K562 (cell line): ENCODE results near the gene HS2ST1. TPM values are rescaled to one million over a fixed set of nuclear protein-coding genes. Genes with fewer than 3 reads are reported as not detected.
"Not testable (repeated sequence)": the region's sequence is repeated elsewhere in the genome, so short reads cannot be mapped to it uniquely, and the experiment has no call there.

Experiments
- ATAC-seq: fragments of 200-7000 bp; cut with Tn5 transposase; 3 replicates; pipeline ENCODE4 v1.9.1; 2020; ENCODE audit warnings: moderate library complexity
- BruUV-seq: library from RNA; stranded (reverse); fragments of 400-500 nt; replicated peaks from 2 replicates; lab custom pipeline; 2021; lab: Mats Ljungman, UMichigan
- CTCF ChIA-PET: fragments of 300-600 bp; formaldehyde crosslinking; extraction: SDS; loops from one replicate; lab custom pipeline; 2021; ENCODE audit warnings: low intra/inter-chr PET ratio; lab: Yijun Ruan, JAX
- POLR2A ChIA-PET: fragments of 300-600, 350-650 bp; sonication (Branson Sonifier 250); formaldehyde crosslinking; extraction: SDS; loops from one replicate; lab custom pipeline; 2021; ENCODE audit warnings: antibody characterized with exemption, inconsistent platforms; lab: Yijun Ruan, JAX
- DNase-seq, 4 experiments: peaks; one replicate each; pipeline versions ENCODE4 v3.0.0 to v3.0.0-alpha.2; 2011 to 2018; ENCODE audit warnings: low spot score in 3 of 4, mixed read lengths in 3 of 4; ENCODE audit errors: extremely low read depth in 1 of 4
- FAIRE-seq: peaks from 2 replicates; lab custom pipeline; 2011; peaks lifted over from hg19 to GRCh38; lab: Jason Lieb, UNC
- H2AFZ ChIP-seq: 2 replicates; pipeline ENCODE4 v1.6.0; 2011; ENCODE audit warnings: low read depth, low read length, control low read depth, inconsistent platforms
- H3K27ac ChIP-seq: fragments of 200-600 bp; 3 replicates; pipeline ENCODE4 v1.8.0; 2011; ENCODE audit warnings: low read depth, mild to moderate bottlenecking, control low read depth, inconsistent platforms, low read length, moderate library complexity, mixed read lengths; ENCODE audit errors: extremely low read depth
- H3K27me3 ChIP-seq, 2 experiments: fragments of 300-600 bp in 1 of 2; 2 replicates in 1 of 2; 3 replicates in 1 of 2; pipeline versions ENCODE4 v1.6.0 to v1.8.0; 2011; ENCODE audit warnings: inconsistent platforms in 2 of 2, low read length in 2 of 2, mild to moderate bottlenecking in 1 of 2, mixed read lengths in 1 of 2, moderate library complexity in 1 of 2; ENCODE audit not compliant: control insufficient read depth in 2 of 2, insufficient read depth in 2 of 2
- H3K36me3 ChIP-seq: fragments of 300-600 bp; 3 replicates; pipeline ENCODE4 v1.8.0; 2011; ENCODE audit warnings: mild to moderate bottlenecking, low read length, inconsistent platforms; ENCODE audit not compliant: control insufficient read depth, insufficient read depth
- H3K4me1 ChIP-seq, 2 experiments: fragments of 200-600 bp in 1 of 2; replicated peaks in 1 of 2; 2 replicates in 1 of 2; 3 replicates in 1 of 2; pipeline versions ENCODE4 v1.5.1 to v1.8.0; 2011; ENCODE audit warnings: inconsistent platforms in 2 of 2, low read length in 2 of 2, mild to moderate bottlenecking in 1 of 2, mixed read lengths in 1 of 2, moderate library complexity in 1 of 2; ENCODE audit not compliant: control insufficient read depth in 2 of 2, insufficient read depth in 2 of 2
- H3K4me2 ChIP-seq: 2 replicates; pipeline ENCODE4 v1.6.1; 2011; ENCODE audit warnings: low read length, control low read depth, inconsistent platforms, mixed read lengths; ENCODE audit not compliant: insufficient read depth
- H3K4me3 ChIP-seq: fragments of 200-600 bp; sonication (generic), shearing (Covaris generic); 2 replicates; pipeline ENCODE4 v1.5.1; 2016; ENCODE audit warnings: control low read depth, inconsistent platforms
- H3K79me2 ChIP-seq: fragments of 200-600 bp; 3 replicates; pipeline ENCODE4 v1.8.0; 2011; ENCODE audit warnings: low read length, inconsistent platforms; ENCODE audit not compliant: control insufficient read depth, insufficient read depth
- H3K9ac ChIP-seq, 2 experiments: 2 replicates each; pipeline versions ENCODE4 v1.6.0 to v1.6.1; 2011; ENCODE audit warnings: low read depth in 2 of 2, low read length in 2 of 2, control low read depth in 1 of 2, inconsistent platforms in 1 of 2, mild to moderate bottlenecking in 1 of 2, mixed read lengths in 1 of 2; ENCODE audit not compliant: insufficient read depth in 1 of 2
- H3K9me1 ChIP-seq: one replicate; pipeline ENCODE4 v1.6.0; 2011; ENCODE audit warnings: inconsistent platforms, mild to moderate bottlenecking, low read length, moderate library complexity; ENCODE audit not compliant: control insufficient read depth, insufficient read depth
- H3K9me3 ChIP-seq: replicated peaks from 2 replicates; pipeline ENCODE4 v1.5.1; 2011; ENCODE audit warnings: low read depth, low read length, inconsistent platforms; ENCODE audit not compliant: control insufficient read depth, insufficient read depth
- H4K20me1 ChIP-seq: replicated peaks from 2 replicates; pipeline ENCODE4 v1.6.1; 2011; ENCODE audit warnings: low read length, inconsistent platforms, mixed read lengths; ENCODE audit not compliant: control insufficient read depth, insufficient read depth
- CC2D1A ChIP-seq: fragments of 450-650 bp; IDR thresholded peaks from 2 replicates; pipeline ENCODE4 v1.6.1; 2017; ENCODE audit warnings: mild to moderate bottlenecking
- NFIC ChIP-seq: fragments of 450-650 bp; IDR thresholded peaks from 2 replicates; pipeline ENCODE4 v1.6.1; 2017; ENCODE audit warnings: mild to moderate bottlenecking, inconsistent platforms
- NFIX ChIP-seq: fragments of 250-450 bp; sonication (Bioruptor Pico); IDR thresholded peaks from 2 replicates; pipeline ENCODE4 v1.4.0; 2020; ENCODE audit warnings: low read depth, mild to moderate bottlenecking, moderate library complexity
- RAD21 ChIP-seq, 2 experiments: fragments of 250-450 bp in 1 of 2; fragments of 450-650 bp in 1 of 2; sonication (Bioruptor Pico) in 1 of 2; formaldehyde crosslinking in 1 of 2; IDR thresholded peaks in 1 of 2; conservative IDR thresholded peaks in 1 of 2; 2 replicates each; pipeline versions ENCODE4 v1.4.0 to v1.8.0; 2020 to 2022; ENCODE audit warnings: mild to moderate bottlenecking in 2 of 2, moderate library complexity in 1 of 2
- SMC3 ChIP-seq: conservative IDR thresholded peaks from 2 replicates; pipeline ENCODE4 v1.6.1; 2011; ENCODE audit warnings: low read depth, low read length, improper control_type of control experiment; ENCODE audit not compliant: insufficient read depth
- TEAD4 ChIP-seq, 2 experiments: sonication (generic) in 1 of 2; formaldehyde crosslinking in 1 of 2; IDR thresholded peaks; 2 replicates each; pipeline versions ENCODE4 v1.6.1 to v1.8.0; 2012 to 2022; ENCODE audit warnings: borderline replicate concordance in 1 of 2, inconsistent platforms in 1 of 2, low read length in 1 of 2, mild to moderate bottlenecking in 1 of 2, missing genetic modification reagents in 1 of 2
- WGBS: fragments of 100-300 bp; shearing (Covaris generic); methylation state at CpG from one replicate; pipeline ENCODE4 v1.1.6; 2016; ENCODE audit warnings: low coverage, mixed read lengths; ENCODE audit not compliant: insufficient coverage; ENCODE audit errors: missing lambda C conversion rate; 5-methylcytosine and 5-hydroxymethylcytosine counted together
- in situ Hi-C: fragments of 300-500 bp; cut with MboI; formaldehyde crosslinking; loops from 4 replicates; pipeline ENCODE4 v1.15.0; 2018; ENCODE audit warnings: inconsistent platforms, mixed read lengths
- intact Hi-C: fragments of 100-400 bp; cut with micrococcal nuclease; formaldehyde crosslinking; loops from 2 replicates; pipeline ENCODE4 v1.14.2; 2022
- polyA plus RNA-seq, 8 experiments: library from polyadenylated mRNA; depleted of rRNA in 4 of 8; stranded (reverse) in 5 of 8; unstranded in 3 of 8; fragments of >200 nt; fragmentation: Nextera tagmentation in 2 of 8; fragmentation: Illumina TruSeq in 1 of 8; extraction: Ambion mirVana in 2 of 8; extraction: Trizol in 1 of 8; gene quantifications; 2 replicates each; pipeline versions ENCODE4 v1.2.1 to v1.2.3, GENCODE V29; 2011 to 2014; ENCODE audit warnings: inconsistent platforms in 1 of 8, missing spikeins in 1 of 8
- total RNA-seq, 7 experiments: library from RNA; depleted of rRNA in 6 of 7; stranded (reverse); fragments of >200 nt in 6 of 7; fragmentation: Illumina TruSeq in 2 of 7; extraction: Trizol in 2 of 7; gene quantifications; 2 replicates each; pipeline versions ENCODE4 v1.2.1 to v1.2.3, GENCODE V29; 2011 to 2021; ENCODE audit warnings: low replicate concordance in 1 of 7

HS2ST1 gene
- total and polyA plus RNA-seq, 9 of the 15 experiments (the other 6 are each of a cell fraction or from before 2014, with no cell fraction given), result 7.7 to 43.3 (median 25.8) TPM

DNA sequence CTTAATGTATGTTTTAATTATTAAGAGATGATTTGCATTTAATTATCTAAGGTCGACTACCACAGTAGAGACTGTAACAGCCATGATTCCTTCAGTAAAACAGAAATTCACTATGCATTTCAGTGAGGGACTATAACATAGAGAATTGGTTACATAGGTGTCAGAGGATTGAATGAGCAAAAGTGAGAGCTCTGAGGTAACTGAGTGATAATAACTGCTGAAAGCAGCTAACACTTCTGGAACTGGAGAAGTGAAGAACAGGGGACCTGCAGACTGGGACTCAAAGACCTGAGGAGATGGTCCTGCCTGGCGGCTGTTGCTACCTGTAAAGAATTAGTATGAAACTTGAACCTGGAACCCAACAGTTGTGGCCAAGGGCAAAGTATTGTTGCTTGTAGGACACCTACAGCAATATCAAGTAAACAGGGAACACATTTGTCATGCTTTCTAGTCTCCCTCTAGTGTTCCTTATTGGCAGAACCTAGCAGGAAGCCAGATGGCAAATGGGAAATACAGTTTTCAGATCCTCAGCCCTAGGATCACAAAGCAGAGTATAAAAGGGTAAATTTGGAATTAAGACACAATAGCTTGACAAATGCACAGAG is 110.6 kb downstream of the HS2ST1 start (continued):
- TF ChIP-seq SMC3 (peak; percentile 67), RAD21 (CRISPR knock-in tag; conservative IDR thresholded peaks at IDR 0.05 in 1 of 2, IDR thresholded peaks at IDR 0.05 in 1 of 2) (peak; percentile 73 to 85), CC2D1A (peak; percentile 67; the same call in 1 of the 2 replicates), TEAD4 (IDR thresholded peaks at IDR 0.05; ENCODE audit: low read length) (0 out of 2 replicates have a peak, but pooled peaks have one; percentile 40), TEAD4 (CRISPR knock-in tag; IDR thresholded peaks at IDR 0.05; ENCODE audit: borderline replicate concordance) (no peak)

GRCh38 chr1:87027561-87027960 is 113.1 kb downstream of the HS2ST1 start:
- FAIRE-seq, H3K27me3 ChIP-seq, BruUV-seq: not testable (repeated sequence)

More at GRCh38 chr1:87027561-87027960, 113.1 kb downstream of the HS2ST1 start:
- H3K9ac ChIP-seq, H3K9me3 ChIP-seq, H3K4me3 ChIP-seq, DNase-seq, H2AFZ ChIP-seq, H3K27ac ChIP-seq, H3K4me1 ChIP-seq, H3K36me3 ChIP-seq, H3K4me2 ChIP-seq, ATAC-seq, CTCF ChIA-PET, in situ Hi-C loops, H4K20me1 ChIP-seq, H3K9me1 ChIP-seq: not testable (repeated sequence)
- POLR2A ChIA-PET, result interaction anchor here (0.9 kb wide), 1 partner anchor 15 kb away, joined by 3 read pairs; no protein-coding TSS in a partner anchor
- WGBS, result 57% methylated on average over 1 of the region's 4 CpGs
- TF ChIP-seq NFIX (CRISPR knock-in tag) (0 out of 2 replicates have a peak, but pooled peaks have one; percentile 21), NFIC (peak; percentile 83)
- intact Hi-C loops, result loop anchor here (5.0 kb wide), 2 partner anchors 60 to 245 kb away; no protein-coding TSS in a partner anchor
- peaks cover 68% of the 10 kb centered on the region for H3K79me2 ChIP-seq
